Activated T-cell treated with anti-CD3 and anti-CD28 coated beads for 1 hour (primary cell): ENCODE results near the gene TBL3.

ENCODE experiments used
- DNase-seq: peaks from one replicate; pipeline ENCODE4 v3.0.0-alpha.2; 2020; ENCODE audit warnings: low read depth

TBL3 gene

GRCh38 chr16:2016407-2016922, 44.6 kb downstream of the TBL3 start:
- DNase-seq, result no peak

- DNase-seq, result no peak
Measured at GRCh38 chr16:2019518-2019920, 47.7 kb downstream of the TBL3 start, which contains the start of gene NPW. NPW (plus strand) TSS chr16:2019785.

- DNase-seq, result no peak
Measured at GRCh38 chr16:2019921-2020831, 48.3 kb downstream of the TBL3 start.

- peak; percentile 17 for DNase-seq
Measured at GRCh38 chr16:2022723-2023091, 50.9 kb downstream of the TBL3 start.

GRCh38 chr16:2023092-2024031, 51.5 kb downstream of the TBL3 start:
- peak; percentile 97 for DNase-seq

GRCh38 chr16:2024032-2024420, 52.2 kb downstream of the TBL3 start:
- no peak for DNase-seq

GRCh38 chr16:2025251-2025650, 53.4 kb downstream of the TBL3 start:
- DNase-seq, result no peak

- DNase-seq, result no peak
Measured at GRCh38 chr16:2025878-2026460, 54.1 kb downstream of the TBL3 start.

GRCh38 chr16:2026461-2027023, 54.7 kb downstream of the TBL3 start, which contains the start of gene NHERF2:
NHERF2 (plus strand) TSS chr16:2026902; CDS start chr16:2027006, 104 bp downstream.
- DNase-seq, result peak; percentile 23

GRCh38 chr16:2027024-2028010, 55.5 kb downstream of the TBL3 start:
- no peak for DNase-seq

GRCh38 chr16:2028146-2028545, 56.3 kb downstream of the TBL3 start:
- no peak for DNase-seq

- DNase-seq, result no peak
Measured at GRCh38 chr16:2028620-2029220, 56.9 kb downstream of the TBL3 start.

GRCh38 chr16:2029350-2029749, 57.5 kb downstream of the TBL3 start:
- DNase-seq, result no peak

GRCh38 chr16:2030036-2030435, 58.2 kb downstream of the TBL3 start:
- no peak for DNase-seq

GRCh38 chr16:2031081-2031577, 59.3 kb downstream of the TBL3 start:
- DNase-seq, result no peak
